Hematopoietic multipotent progenitor cell treated with erythropoietin and hydrocortisone succinate and interleukin-3 and kit ligand, for 6 days (in vitro differentiated cells): ENCODE results near the gene UNC13D.
"Not testable (repeated sequence)": the region's sequence is repeated elsewhere in the genome, so short reads cannot be mapped to it uniquely, and the experiment has no call there.

Experiments used
- DNase-seq: peaks from one replicate; pipeline ENCODE4 v3.0.0-alpha.2; 2015

Gene UNC13D

DNA sequence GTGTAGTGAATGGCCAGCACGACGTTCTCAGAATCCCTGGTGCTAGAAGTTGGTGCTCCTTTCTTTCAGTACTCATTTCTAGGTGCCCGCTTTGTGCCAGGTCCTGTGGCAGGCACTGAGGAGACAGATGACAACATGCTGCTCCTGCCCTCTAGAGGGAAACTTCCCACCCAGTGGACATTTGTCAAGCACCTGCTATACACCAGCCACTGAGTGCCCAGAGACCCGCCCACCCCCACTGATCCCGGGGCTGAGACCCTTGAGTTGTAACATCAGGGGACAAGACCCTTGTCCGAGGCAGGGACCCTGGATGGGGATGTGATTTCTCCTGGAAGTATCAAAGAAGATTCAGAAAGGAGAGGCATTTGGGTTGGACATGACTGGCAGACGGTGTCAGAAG is 25.1 kb downstream of the UNC13D start:
- DNase-seq = no peak

DNA sequence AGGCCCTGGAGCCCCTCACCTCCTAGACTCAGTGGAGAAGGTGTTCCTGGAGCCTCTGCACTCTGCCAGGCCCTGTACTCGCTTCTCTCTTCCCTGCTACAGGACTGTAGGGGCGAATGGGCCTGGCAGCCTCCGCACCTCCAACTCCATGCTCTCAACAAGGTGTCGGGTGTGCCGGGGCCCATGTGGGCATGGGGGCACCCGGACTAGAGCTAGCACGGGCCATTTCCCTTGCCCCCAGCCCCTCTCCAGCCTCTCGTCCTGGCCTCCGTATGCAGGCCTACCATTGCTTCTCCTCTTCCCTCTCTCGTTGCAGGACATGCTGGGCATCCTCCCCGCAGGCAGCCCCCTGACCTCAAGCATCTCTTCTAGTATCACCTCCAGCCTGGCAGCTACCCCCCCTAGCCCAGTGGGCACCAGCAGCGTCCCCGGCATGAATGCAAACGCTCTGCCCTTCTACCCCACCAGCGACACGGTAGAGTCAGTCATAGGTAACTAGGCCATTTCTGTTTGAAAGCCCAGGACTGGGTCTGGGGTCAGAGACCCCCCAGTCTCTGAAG is 25.8 kb downstream of the UNC13D start:
- no peak for DNase-seq

DNA sequence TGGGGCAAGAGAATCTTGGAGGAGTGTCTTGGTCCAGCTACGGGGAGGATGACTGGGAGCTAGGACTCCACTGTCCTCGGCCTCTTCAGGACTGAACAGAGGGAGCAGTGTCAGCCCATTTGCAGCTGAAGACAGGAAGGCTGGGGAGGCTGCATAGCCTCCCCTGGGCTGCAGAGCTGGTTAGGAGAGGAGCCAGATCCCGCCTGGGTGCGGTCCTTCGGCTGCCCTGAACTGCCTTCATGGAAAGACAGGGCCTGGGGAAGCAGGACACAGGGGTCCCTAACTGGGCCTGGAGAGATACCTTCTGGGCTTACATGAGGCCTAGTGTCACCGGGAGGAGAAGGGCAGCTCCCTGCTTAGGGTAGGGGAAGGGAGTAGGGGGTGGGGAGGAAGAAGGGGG is 26.6 kb downstream of the UNC13D start:
- DNase-seq = no peak

- DNase-seq = no peak
These were observed 27.5 kb downstream of the UNC13D start for GRCh38 chr17:75816693-75817092.

DNA sequence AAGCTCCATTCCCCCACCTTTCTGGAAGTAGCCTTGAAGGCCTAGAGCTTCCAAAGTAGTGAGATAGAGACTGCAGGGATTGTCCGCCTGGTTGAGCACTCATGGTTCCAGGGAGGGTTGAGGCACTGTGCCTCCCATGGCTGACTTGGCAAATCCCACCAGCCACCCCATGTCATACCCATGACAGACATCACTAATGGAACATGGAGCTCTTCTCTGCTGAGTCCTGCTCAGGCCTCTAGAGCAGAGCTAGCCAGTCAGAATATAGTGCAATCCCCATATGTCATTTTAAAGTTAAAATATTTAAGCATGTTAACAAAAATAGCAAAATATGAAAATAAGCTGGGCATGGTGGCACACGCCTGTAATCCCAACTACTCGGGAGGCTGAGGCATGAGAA is 28.8 kb downstream of the UNC13D start:
- no peak for DNase-seq

DNA sequence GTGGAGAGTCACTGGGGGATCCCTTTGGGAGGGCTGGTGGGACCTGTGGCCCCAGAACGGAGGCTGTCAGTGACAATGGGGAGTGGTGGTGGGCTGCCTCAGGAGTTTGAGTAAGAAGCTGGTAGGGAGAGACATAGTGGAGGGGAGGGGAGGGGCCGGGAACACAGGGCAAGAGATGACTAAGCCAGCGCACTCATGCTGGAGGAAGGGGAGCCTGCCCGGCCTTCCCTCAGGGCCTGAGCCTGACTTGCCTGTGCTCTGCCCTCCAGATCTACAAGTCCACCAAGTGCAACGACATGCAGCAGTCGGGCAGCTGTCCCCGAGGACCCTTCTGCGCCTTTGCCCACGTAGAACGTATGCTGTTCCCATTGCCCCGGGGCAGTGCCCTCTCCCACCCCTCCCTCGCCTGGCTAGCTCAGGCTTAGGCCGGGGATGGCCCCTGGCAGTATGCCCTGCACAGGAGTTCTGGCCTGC is 29.3 kb downstream of the UNC13D start:
- no peak for DNase-seq

DNA sequence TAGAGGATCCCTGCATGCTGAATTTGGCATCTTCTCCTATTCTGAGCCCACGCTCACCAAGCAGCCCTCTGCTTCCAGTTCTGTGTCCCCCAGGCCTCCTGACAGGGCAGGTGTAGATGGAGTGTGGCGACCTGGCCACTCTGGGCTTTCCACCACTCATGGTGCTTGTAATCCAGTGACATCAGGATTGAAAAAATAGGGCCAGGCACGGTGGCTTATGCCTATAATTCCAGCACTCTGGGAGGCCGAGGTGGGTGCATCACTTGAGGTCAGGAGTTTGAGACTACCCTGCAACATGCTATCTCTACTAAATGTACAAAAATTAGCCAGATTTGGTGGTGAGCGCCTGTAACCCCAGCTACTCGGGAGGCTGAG is 30.2 kb downstream of the UNC13D start:
- no peak for DNase-seq

- DNase-seq = no peak
These were observed 30.9 kb downstream of the UNC13D start for GRCh38 chr17:75813081-75814020.

GRCh38 chr17:75812096-75813013 is 31.8 kb downstream of the UNC13D start:
- no peak for DNase-seq

DNA sequence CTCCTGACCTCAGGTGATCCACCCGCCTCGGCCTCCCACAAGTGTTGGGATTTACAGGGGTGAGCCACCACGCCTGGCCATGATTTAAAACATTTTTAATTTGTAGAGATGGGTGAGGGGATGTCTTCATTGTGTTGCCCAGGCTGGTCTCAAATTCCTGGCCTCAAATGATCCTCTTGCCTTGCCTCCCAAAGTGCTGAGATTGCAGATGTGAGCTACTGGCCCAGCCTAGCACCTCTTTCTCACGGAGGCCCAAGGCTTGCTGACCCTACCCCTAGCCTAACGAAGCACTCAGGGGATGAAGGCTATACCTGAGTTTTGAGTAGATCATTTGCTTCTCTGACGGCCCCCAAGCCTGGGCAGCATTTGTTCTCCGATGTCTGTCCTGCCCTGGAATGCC is 33.0 kb downstream of the UNC13D start:
- no peak for DNase-seq

GRCh38 chr17:75810756-75811155 is 33.4 kb downstream of the UNC13D start:
- DNase-seq = not testable (repeated sequence)

DNA sequence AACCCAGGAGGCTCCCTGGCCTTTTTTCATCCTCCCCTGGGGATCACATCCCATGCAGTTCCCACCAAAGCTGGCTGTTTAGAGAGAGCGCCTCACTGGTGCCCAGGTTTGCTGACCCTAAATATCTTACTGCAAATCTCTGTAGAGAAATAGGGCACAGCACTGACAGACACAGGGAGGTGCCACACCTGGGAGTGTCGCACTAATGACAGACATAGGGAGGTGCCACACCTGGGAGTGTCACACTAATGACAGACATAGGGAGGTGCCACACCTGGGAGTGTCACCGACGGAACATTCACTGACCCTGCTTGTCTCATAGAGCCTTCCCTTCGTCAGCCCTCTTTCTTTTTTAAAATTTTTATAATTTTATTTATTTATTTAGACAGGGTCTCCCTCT is 34.0 kb downstream of the UNC13D start:
- no peak for DNase-seq

DNA sequence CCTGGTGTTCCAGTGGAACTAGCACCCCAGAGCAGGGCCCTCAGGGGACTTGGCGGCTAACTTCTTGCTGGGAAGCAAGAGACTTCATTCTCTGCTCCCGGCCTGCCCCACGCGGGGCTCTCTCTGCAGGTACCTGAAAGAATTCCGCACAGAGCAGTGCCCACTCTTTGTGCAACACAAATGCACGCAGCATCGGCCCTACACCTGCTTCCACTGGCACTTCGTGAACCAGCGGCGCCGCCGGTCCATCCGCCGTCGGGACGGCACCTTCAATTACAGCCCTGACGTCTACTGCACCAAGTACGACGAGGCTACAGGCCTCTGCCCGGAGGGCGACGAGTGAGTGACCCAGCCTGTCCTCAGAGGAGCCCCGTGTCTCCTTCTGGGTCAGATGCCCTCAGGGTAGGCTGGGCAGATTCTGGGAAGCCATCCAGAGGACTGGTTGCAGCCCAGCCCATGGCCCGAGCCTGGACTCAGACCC is 34.5 kb downstream of the UNC13D start:
- no peak for DNase-seq

GRCh38 chr17:75808905-75809621 is 35.1 kb downstream of the UNC13D start:
- DNase-seq = no peak

DNA sequence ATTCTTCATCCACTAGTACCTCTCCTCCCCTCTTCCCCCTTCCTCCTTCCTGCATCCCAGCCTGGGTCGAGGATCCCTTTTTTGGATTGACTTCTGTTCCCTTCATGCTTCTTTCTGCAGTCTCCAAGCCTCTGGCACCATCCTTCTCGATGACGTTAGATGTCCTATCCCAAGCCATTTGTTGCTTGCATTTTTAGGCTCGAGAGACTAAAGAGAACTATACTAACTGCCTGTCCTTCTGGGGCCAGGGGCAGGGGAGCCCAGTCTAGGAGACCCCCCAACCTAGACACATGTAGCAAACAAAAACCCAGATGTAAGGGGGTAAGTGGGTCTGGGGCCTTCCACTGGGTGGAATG is 35.7 kb downstream of the UNC13D start:
- no peak for DNase-seq

DNA sequence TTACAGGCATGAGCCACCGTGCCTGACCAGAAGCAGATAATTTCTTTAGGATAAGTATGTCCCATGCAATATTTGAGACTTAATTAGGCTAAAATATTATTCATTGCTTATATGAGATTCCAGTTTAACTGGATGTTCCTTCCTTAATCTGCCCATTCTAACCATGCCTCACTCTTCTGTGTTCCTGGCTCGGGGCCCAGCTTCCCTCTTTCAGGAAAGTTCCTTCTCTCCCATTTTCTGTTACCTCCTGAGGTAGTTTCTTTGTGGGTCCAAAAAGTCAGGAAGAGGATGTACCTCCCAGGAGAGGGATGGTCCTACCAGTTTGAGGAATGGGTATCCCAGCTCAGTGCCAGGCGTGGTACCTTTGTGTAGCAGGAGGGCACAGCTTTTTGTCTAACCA is 36.3 kb downstream of the UNC13D start:
- no peak for DNase-seq

DNA sequence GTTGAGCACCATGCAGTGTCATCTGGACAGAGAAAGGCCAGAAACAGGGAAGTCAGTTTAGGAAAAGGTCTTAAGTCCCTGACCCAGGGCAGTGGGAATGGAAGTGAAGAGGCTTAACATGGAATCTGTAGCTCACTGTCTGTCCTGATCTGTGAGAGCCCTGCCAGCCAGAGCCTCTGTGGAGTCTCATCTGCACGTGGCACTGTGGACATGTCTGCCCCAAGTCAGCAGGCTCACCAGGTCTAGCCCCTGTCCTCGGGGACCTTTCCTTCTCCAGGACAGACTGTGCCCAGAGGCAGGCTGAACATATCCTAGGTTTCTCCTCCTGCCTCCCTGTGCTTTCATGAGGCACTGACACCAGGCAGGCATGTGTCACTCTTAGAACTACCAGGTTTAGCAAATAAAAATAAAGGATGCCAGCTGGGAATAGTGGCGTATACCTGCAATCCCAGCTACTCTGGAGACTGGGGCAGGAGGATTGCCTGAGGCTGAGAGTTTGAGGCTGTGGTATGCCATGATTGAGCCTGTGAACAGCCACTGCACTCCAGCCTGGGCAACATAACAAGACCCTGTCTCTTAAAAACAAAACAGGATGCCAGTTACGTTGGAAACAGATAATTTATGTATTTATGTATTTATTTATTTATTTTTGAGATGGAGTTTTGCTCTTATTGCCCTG is 37.2 kb downstream of the UNC13D start:
- DNase-seq = no peak

GRCh38 chr17:75803883-75804282 is 40.3 kb downstream of the UNC13D start:
- DNase-seq = no peak

GRCh38 chr17:75799402-75799801 is 44.8 kb downstream of the UNC13D start:
- DNase-seq = no peak

DNA sequence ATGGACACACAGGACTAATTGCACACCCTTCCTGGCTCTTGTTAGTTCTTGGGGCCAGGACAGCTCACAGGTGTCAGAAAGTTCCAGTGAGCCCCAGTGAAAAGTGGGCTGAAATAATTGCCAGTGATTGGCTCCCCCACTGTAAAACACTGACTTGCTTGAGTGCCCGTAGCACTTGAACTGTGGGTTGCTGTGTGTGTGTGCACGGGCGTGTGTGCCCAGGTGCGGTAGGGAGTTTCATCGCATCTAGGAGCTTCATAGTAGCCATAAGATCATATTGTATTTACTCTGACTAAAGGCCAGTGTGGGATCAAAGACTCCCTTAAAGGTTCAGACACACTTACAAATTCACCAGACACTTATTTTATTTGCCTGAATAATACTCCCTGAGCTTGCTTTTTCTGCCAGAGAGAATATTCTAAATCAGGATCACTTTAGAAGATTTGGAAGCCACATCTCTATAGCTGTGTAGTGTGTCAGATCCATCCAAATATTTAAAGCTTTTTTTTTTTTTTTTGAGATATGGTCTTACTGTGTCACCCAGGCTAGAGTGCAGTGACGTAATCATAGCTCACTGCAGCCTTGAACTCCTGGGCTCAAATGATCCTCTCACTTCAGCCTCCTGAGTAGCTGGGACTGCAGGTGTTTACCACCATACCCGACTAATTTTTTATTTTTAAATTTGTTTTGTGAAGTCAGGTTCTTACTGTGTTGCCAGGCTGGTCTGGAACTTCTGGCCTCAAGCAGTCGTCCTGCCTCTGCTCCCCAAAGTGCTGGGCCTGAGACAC is 48.2 kb downstream of the UNC13D start:
- DNase-seq = no peak

DNA sequence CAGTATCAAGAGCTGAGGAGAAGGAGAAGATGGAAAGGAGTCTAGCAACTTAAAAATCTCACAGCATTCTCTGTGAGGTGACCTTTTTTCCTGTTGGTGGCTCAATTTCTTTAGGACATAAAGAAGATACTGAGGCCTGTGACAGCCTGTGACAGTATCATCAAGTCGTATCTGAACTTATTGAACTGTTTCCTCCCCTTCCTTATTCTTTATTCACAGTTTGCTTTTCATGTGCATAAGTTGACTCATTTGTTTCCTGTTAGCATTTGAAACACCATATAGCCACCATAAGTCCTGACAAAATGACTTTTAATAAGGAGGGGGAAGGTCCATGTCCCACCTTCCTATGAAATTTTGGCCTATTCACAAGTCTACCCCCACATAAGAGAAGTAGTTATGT is 50.7 kb downstream of the UNC13D start:
- DNase-seq = no peak
